GM12865 (cell line): ENCODE data around the gene PDE9A.
"Not testable (repeated sequence)": the region's sequence is repeated elsewhere in the genome, so short reads cannot be mapped to it uniquely, and the experiment has no call there.

Experiments
- DNase-seq: peaks from one replicate; pipeline ENCODE4 v3.0.0; 2010; ENCODE audit warnings: low read depth
- H3K4me3 ChIP-seq: 2 replicates; pipeline ENCODE4 v1.5.1; 2011; ENCODE audit warnings: mild to moderate bottlenecking, low read depth, low read length, control low read depth
- TF ChIP-seq, protein P1 (sequence below): IDR thresholded peaks from 2 replicates; pipeline ENCODE4 v1.5.1; 2011; ENCODE audit warnings: low read length, control low read depth, low read depth, inconsistent platforms; ENCODE audit not compliant: insufficient read depth; ENCODE audit errors: missing control alignments

PDE9A gene

DNA sequence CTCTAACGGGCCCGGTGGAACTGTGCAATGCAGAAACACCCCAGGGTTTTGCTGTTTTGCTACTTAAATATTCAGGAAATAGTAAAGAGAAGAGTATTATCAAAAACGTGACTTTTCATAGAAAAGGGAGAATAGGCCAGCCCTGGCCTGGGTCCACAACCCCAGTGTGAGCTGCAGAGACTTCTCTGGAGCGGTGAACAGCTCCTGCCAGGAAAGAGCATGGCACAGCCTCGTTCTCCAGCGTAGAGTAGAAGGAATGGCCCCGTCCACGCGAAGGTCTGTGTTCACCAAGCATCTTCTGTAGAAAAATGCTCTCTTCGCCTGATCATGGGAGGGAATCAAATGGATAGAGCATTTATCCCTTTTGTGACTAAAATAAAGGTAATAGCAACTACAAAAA is 51.4 kb downstream of the PDE9A start:
- H3K4me3 ChIP-seq, result no peak overlapping the region
- TF ChIP-seq, protein P1, sequence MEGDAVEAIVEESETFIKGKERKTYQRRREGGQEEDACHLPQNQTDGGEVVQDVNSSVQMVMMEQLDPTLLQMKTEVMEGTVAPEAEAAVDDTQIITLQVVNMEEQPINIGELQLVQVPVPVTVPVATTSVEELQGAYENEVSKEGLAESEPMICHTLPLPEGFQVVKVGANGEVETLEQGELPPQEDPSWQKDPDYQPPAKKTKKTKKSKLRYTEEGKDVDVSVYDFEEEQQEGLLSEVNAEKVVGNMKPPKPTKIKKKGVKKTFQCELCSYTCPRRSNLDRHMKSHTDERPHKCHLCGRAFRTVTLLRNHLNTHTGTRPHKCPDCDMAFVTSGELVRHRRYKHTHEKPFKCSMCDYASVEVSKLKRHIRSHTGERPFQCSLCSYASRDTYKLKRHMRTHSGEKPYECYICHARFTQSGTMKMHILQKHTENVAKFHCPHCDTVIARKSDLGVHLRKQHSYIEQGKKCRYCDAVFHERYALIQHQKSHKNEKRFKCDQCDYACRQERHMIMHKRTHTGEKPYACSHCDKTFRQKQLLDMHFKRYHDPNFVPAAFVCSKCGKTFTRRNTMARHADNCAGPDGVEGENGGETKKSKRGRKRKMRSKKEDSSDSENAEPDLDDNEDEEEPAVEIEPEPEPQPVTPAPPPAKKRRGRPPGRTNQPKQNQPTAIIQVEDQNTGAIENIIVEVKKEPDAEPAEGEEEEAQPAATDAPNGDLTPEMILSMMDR, result no peak
- DNase-seq, result no peak

DNA sequence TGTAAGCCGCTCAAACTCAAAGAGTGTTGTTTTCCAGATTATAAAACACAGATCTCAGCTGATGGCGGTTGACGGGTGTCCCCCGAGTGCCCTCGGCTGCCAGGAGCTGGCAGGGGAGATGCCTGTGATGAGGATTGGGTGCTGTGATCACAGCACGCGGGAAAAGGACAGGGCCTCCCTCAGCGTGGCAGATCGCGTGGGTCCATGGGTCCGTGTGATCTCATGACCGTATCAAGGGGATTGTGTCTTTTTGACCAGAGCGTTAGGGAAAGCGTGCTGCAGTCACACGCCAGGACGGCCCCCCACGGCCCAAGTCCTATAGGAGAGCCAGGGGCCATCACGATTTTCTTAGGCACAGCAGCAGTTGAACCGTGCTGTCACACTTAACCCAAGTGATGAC is 51.9 kb downstream of the PDE9A start:
- no peak overlapping the region for H3K4me3 ChIP-seq

DNA sequence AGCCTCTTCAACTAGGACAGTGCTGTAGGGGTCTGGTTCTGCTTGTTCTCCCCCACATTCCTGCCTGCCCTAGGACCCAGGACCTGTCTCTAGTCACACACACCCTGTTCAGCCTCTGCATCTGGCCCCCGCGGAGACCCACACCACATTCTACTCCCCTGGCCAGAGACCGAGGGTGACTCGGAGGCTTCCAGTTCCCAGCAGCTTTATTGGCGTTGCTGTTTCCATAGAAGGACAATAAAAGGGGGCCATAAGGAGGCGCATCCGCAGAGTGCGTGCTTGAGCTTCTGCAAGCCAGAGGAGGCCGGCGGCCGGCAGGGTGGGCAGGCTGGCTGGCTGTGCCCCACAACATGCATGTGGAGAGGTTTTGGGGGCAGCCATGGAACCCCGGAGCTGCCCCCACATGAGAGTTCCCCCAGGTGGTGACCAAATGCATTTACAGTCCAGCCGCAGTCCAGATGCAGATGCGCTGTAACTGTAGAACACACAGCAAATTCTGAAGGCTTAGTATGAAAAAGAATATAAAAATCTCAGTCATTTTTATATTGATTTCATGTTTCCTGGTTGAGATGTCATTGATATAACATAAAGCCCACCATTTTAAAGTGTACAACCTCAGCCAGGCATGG is 52.4 kb downstream of the PDE9A start:
- DNase-seq, result no peak
- TF ChIP-seq, protein P1, result no peak
- no peak overlapping the region for H3K4me3 ChIP-seq

More for the DNA sequence above, 51.9 kb downstream of the PDE9A start:
- DNase-seq, result no peak
- TF ChIP-seq, protein P1, result no peak

DNA sequence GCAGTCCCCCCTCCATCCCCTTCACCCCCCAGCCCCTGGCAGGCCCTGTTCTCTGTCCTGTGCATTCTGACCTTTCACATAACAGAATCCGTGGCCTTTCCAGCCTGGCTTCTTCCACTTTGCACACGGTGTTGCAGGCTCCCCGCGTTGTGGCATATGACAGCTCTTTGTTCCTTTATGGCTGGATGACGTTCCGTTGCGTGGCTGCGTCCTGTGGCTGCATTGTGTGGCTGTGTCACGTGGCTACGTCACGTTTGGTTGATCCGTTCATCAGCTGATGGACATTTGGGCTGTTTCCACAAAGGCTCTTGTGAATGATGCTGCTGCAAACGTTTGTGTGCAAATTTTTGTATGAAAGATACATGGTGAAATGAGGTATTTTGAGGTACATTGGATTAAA is 53.3 kb downstream of the PDE9A start:
- no peak for DNase-seq
- H3K4me3 ChIP-seq, result no peak overlapping the region
- TF ChIP-seq, protein P1, result no peak

DNA sequence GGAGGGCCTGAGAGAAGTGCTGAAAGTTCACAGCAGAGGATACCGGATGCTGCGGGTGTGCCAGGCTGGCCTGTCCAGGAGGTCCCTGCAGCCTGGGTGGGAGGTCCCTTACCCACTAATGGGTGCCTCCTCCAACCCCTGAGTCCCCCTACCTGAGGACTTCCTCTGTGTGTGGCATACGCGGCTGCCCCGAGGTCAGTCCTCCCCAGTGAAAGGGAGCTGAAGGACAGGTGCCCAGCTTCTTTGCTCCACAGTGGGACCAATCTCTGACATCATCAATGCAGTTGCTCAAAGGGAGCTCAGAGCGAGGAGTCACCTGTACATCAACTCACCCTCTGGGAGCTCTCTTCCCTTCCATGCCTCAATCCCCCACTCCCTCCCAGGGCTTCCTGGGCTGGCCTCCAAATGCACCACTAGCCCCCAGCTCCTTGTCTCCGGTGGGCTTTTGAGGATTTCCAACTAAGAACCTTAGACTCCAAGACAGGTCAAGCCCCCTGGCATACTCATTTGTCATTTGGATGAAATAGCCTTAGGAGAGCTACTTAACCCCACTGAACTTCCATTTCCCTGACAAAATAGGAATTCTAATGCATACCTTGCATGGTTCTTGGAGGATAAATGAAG is 53.9 kb downstream of the PDE9A start:
- no peak overlapping the region for H3K4me3 ChIP-seq
- DNase-seq, result no peak
- TF ChIP-seq, protein P1, result no peak

DNA sequence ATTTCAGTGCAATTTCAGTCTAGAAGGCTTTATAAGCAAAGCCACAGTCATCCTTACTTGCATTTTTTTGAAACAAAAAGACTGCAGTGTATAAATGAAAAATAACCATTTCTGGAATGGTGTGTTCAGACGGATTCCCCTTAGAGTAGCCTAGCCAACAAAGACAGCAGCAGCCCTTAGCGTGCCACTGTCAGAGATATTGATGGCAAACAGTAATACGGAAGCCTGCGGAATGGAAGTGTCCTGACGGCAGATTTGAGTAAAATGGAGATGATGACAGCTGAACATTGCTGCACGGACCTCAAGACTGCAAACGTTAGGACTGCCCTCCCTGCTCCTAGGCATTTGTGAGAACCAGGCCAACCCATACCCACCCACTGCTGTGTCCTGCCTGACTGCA is 54.7 kb downstream of the PDE9A start:
- TF ChIP-seq, protein P1, result no peak

DNA sequence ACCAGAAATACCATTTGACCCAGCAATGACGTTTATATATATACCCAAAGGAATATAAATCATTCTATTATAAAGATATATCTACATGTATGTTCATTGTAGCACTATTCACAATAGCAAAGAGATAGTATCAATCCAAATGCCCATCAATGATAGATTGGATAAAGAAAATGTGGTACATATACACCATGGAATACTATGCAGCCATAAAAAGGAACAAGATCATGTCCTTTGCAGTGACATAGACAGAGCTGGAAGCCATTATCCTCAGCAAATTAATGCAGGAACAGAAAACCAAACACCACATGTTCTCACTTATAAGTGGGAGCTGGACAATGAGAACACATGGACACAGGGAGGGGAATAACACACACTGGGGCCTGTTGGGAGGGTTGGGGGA is 55.5 kb downstream of the PDE9A start:
- not testable (repeated sequence) for H3K4me3 ChIP-seq, DNase-seq

More for the DNA sequence above, 54.7 kb downstream of the PDE9A start:
- no peak overlapping the region for H3K4me3 ChIP-seq
- DNase-seq, result no peak
